Ishikawa (cell line): ENCODE data around the gene EXOC4.

Experiments used
- CEBPB ChIP-seq: IDR thresholded peaks from 2 replicates; pipeline ENCODE4 v1.6.1; 2012
- CREB1 ChIP-seq: IDR thresholded peaks from 2 replicates; pipeline ENCODE4 v1.6.1; 2012; ENCODE audit warnings: low read depth
- EGR1 ChIP-seq: IDR thresholded peaks from 2 replicates; pipeline ENCODE4 v1.6.1; 2012
- EP300 ChIP-seq: IDR thresholded peaks from 2 replicates; pipeline ENCODE4 v1.6.1; 2012; ENCODE audit warnings: borderline replicate concordance
- FOXM1 ChIP-seq: IDR thresholded peaks from 2 replicates; pipeline ENCODE4 v1.6.1; 2012; ENCODE audit warnings: low read depth, borderline replicate concordance
- MAX ChIP-seq: IDR thresholded peaks from 2 replicates; pipeline ENCODE4 v1.6.1; 2012
- NFIC ChIP-seq: IDR thresholded peaks from 2 replicates; pipeline ENCODE4 v1.6.1; 2012
- RAD21 ChIP-seq: IDR thresholded peaks from 2 replicates; pipeline ENCODE4 v1.6.1; 2012; ENCODE audit warnings: low read depth
- REST ChIP-seq: IDR thresholded peaks from 2 replicates; pipeline ENCODE4 v1.6.1; 2012; ENCODE audit warnings: low read depth, mild to moderate bottlenecking
- TAF1 ChIP-seq: IDR thresholded peaks from 2 replicates; pipeline ENCODE4 v1.6.1; 2012; ENCODE audit warnings: low read depth, mild to moderate bottlenecking
- TCF12 ChIP-seq: IDR thresholded peaks from 2 replicates; pipeline ENCODE4 v1.6.1; 2012; ENCODE audit warnings: low read depth
- TEAD4 ChIP-seq: IDR thresholded peaks from 2 replicates; pipeline ENCODE4 v1.6.1; 2012
- USF1 ChIP-seq: IDR thresholded peaks from 2 replicates; pipeline ENCODE4 v1.6.1; 2012
- YY1 ChIP-seq: IDR thresholded peaks from 2 replicates; pipeline ENCODE4 v1.6.1; 2012; ENCODE audit warnings: low read depth
- ZBTB7A ChIP-seq: IDR thresholded peaks from 2 replicates; pipeline ENCODE4 v1.6.1; 2012; ENCODE audit warnings: low read depth

Gene EXOC4

GRCh38 chr7:133718131-133718530 is 465.3 kb downstream of the EXOC4 start:
- no peak for TF ChIP-seq USF1
- TF ChIP-seq EGR1 = no peak
- no peak for TF ChIP-seq REST
- no peak for TF ChIP-seq EP300
- no peak for TF ChIP-seq MAX
- TF ChIP-seq FOXM1 = no peak

GRCh38 chr7:133723044-133723443 is 470.2 kb downstream of the EXOC4 start:
- TF ChIP-seq EGR1 = no peak
- no peak for TF ChIP-seq NFIC
- TF ChIP-seq ZBTB7A = no peak
- TF ChIP-seq TEAD4 = no peak
- no peak for TF ChIP-seq TCF12
- no peak for TF ChIP-seq EP300
- TF ChIP-seq MAX = no peak
- no peak for TF ChIP-seq USF1

- no peak for TF ChIP-seq EGR1
- no peak for TF ChIP-seq YY1
- no peak for TF ChIP-seq TEAD4
- TF ChIP-seq CEBPB = no peak
- no peak for TF ChIP-seq RAD21
Measured at GRCh38 chr7:133724148-133724547, 471.3 kb downstream of the EXOC4 start.

- TF ChIP-seq YY1 (no peak), FOXM1 (no peak), EGR1 (no peak), MAX (no peak), CREB1 (no peak), EP300 (no peak), ZBTB7A (no peak), TCF12 (no peak), CEBPB (no peak), RAD21 (no peak), USF1 (no peak), REST (no peak), NFIC (no peak), TEAD4 (no peak), TAF1 (no peak)
Measured at GRCh38 chr7:133724694-133725093, 471.8 kb downstream of the EXOC4 start.

GRCh38 chr7:133727476-133728214 is 474.8 kb downstream of the EXOC4 start:
- TF ChIP-seq NFIC (no peak), REST (no peak), FOXM1 (no peak), TCF12 (no peak), TAF1 (no peak), RAD21 (no peak), YY1 (no peak), MAX (no peak)
